H1 (cell line): ENCODE measurements around the gene RERE. TPM values are rescaled to one million over a fixed set of nuclear protein-coding genes. Genes with fewer than 3 reads are reported as not detected.

Experiments used
- CTCF ChIA-PET: fragments of 300-600 bp; sonication (Branson Sonifier 250); formaldehyde crosslinking; loops from one replicate; lab custom pipeline; 2021; ENCODE audit not compliant: partially characterized antibody; lab: Charles Lee
- POLR2A ChIA-PET: fragments of 300-600 bp; sonication (Branson Sonifier 250); formaldehyde crosslinking; loops from one replicate; lab custom pipeline; 2021; ENCODE audit warnings: inconsistent platforms; ENCODE audit not compliant: partially characterized antibody; lab: Charles Lee
- DNase-seq, 2 experiments: peaks; one replicate each; pipeline versions ENCODE4 v3.0.0 to v3.0.0-alpha.2; 2010 to 2022; ENCODE audit warnings: low spot score in 2 of 2, low read depth in 1 of 2, mixed read lengths in 1 of 2
- FAIRE-seq: peaks from 2 replicates; lab custom pipeline; 2011; peaks lifted over from hg19 to GRCh38; lab: Jason Lieb, UNC
- H2AFZ ChIP-seq: 2 replicates; pipeline ENCODE4 v1.8.1; 2012; ENCODE audit warnings: low read length, inconsistent platforms
- H2AK5ac ChIP-seq: 2 replicates; pipeline ENCODE4 v1.6.1; 2013; ENCODE audit warnings: low read depth, low read length
- H2BK120ac ChIP-seq: replicated peaks from 2 replicates; pipeline ENCODE3; 2013; ENCODE audit warnings: low read depth, low read length, inconsistent platforms
- H2BK12ac ChIP-seq: 2 replicates; pipeline ENCODE4 v1.6.1; 2013; ENCODE audit warnings: low read depth, low read length
- H2BK15ac ChIP-seq: 2 replicates; pipeline ENCODE4 v1.6.1; 2013; ENCODE audit warnings: low read length
- H2BK20ac ChIP-seq: 2 replicates; pipeline ENCODE4 v1.6.1; 2013; ENCODE audit warnings: low read length
- H2BK5ac ChIP-seq: 2 replicates; pipeline ENCODE4 v1.6.1; 2013; ENCODE audit warnings: low read depth, low read length
- H3K14ac ChIP-seq: 2 replicates; pipeline ENCODE4 v1.6.1; 2013; ENCODE audit warnings: inconsistent platforms; ENCODE audit not compliant: insufficient read length
- H3K18ac ChIP-seq: 2 replicates; pipeline ENCODE4 v1.6.1; 2013; ENCODE audit warnings: low read length; ENCODE audit errors: extremely low read depth
- H3K23ac ChIP-seq: 2 replicates; pipeline ENCODE4 v1.6.1; 2013; ENCODE audit warnings: inconsistent platforms; ENCODE audit not compliant: insufficient read length
- H3K23me2 ChIP-seq: 2 replicates; pipeline ENCODE4 v1.6.1; 2013; ENCODE audit warnings: low read depth, low read length
- H3K27ac ChIP-seq: 2 replicates; pipeline ENCODE4 v1.6.1; 2011; ENCODE audit warnings: low read depth, low read length, inconsistent platforms
- H3K27me3 ChIP-seq, 4 experiments: replicated peaks in 1 of 4; 1 replicate in 1 of 4; 2 replicates in 3 of 4; pipeline versions ENCODE4 v1.6.1 to v1.8.1; 2011 to 2013; ENCODE audit warnings: low read length in 3 of 4, mild to moderate bottlenecking in 3 of 4, inconsistent platforms in 2 of 4, mixed read lengths in 2 of 4, moderate library complexity in 1 of 4; ENCODE audit not compliant: control insufficient read depth in 3 of 4, insufficient read depth in 3 of 4; ENCODE audit errors: extremely low read depth in 1 of 4
- H3K36me3 ChIP-seq, 4 experiments: 2 replicates each; pipeline versions ENCODE4 v1.6.1 to v1.8.1; 2011 to 2013; ENCODE audit warnings: mild to moderate bottlenecking in 4 of 4, low read length in 3 of 4, moderate library complexity in 2 of 4, control low read depth in 1 of 4, inconsistent platforms in 1 of 4; ENCODE audit not compliant: insufficient read depth in 4 of 4, control insufficient read depth in 2 of 4
- H3K4ac ChIP-seq: replicated peaks from 2 replicates; pipeline ENCODE3; 2013; ENCODE audit warnings: low read length, low read depth, mixed read lengths, inconsistent platforms; ENCODE audit not compliant: insufficient read length
- H3K4me1 ChIP-seq, 4 experiments: replicated peaks in 1 of 4; 1 replicate in 1 of 4; 2 replicates in 3 of 4; pipeline versions ENCODE4 v1.6.1 to v1.8.1; 2011 to 2013; ENCODE audit warnings: low read length in 3 of 4, inconsistent platforms in 2 of 4, mixed read lengths in 1 of 4; ENCODE audit not compliant: insufficient read depth in 4 of 4, control insufficient read depth in 3 of 4
- H3K4me2 ChIP-seq, 2 experiments: 2 replicates each; pipeline versions ENCODE4 v1.6.1 to v1.8.1; 2011 to 2013; ENCODE audit warnings: low read depth in 2 of 2, low read length in 2 of 2, control low read depth in 1 of 2, inconsistent platforms in 1 of 2, mild to moderate bottlenecking in 1 of 2; ENCODE audit not compliant: insufficient read depth in 1 of 2
- H3K4me3 ChIP-seq, 4 experiments: fragments of 200-600, 300-600 bp in 1 of 4; sonication (generic), shearing (Covaris generic), sonication (Bioruptor Twin) in 1 of 4; 2 replicates each; pipeline versions ENCODE4 v1.5.1 to v1.8.1; 2011 to 2016; ENCODE audit warnings: low read length in 4 of 4, low read depth in 3 of 4, control low read depth in 2 of 4, inconsistent platforms in 2 of 4, mild to moderate bottlenecking in 2 of 4, mixed read lengths in 1 of 4, moderate library complexity in 1 of 4; ENCODE audit not compliant: insufficient read depth in 2 of 4; ENCODE audit errors: extremely low read depth in 1 of 4
- H3K56ac ChIP-seq: replicated peaks from 2 replicates; pipeline ENCODE3; 2013; ENCODE audit warnings: low read depth, mild to moderate bottlenecking, mixed read lengths, low read length, inconsistent platforms; ENCODE audit not compliant: insufficient read length
- H3K79me1 ChIP-seq: 2 replicates; pipeline ENCODE4 v1.6.1; 2013; ENCODE audit warnings: low read depth, low read length, control low read depth
- H3K79me2 ChIP-seq, 2 experiments: 2 replicates each; pipeline versions ENCODE4 v1.6.1 to v1.8.1; 2012 to 2013; ENCODE audit warnings: low read length in 2 of 2, mild to moderate bottlenecking in 2 of 2, inconsistent platforms in 1 of 2; ENCODE audit not compliant: insufficient read depth in 2 of 2, control insufficient read depth in 1 of 2
- H3K9ac ChIP-seq, 4 experiments: replicated peaks in 1 of 4; 1 replicate in 1 of 4; 2 replicates in 3 of 4; pipeline versions ENCODE4 v1.6.1 to v1.8.1; 2011 to 2013; ENCODE audit warnings: low read depth in 3 of 4, low read length in 3 of 4, control low read depth in 2 of 4, mild to moderate bottlenecking in 2 of 4, moderate library complexity in 2 of 4, inconsistent platforms in 1 of 4; ENCODE audit errors: extremely low read depth in 1 of 4
- H3K9me3 ChIP-seq, 2 experiments: 2 replicates each; pipeline versions ENCODE4 v1.6.1 to v1.8.1; 2012 to 2013; ENCODE audit warnings: mild to moderate bottlenecking in 2 of 2, moderate library complexity in 2 of 2, control low read depth in 1 of 2, inconsistent platforms in 1 of 2, low read depth in 1 of 2, low read length in 1 of 2, mixed read lengths in 1 of 2; ENCODE audit not compliant: insufficient read depth in 2 of 2
- H4K20me1 ChIP-seq, 2 experiments: replicated peaks in 1 of 2; 2 replicates each; pipeline versions ENCODE3 to v1.8.1; 2011 to 2013; ENCODE audit warnings: inconsistent platforms in 2 of 2, low read length in 2 of 2, mild to moderate bottlenecking in 1 of 2; ENCODE audit not compliant: insufficient read depth in 2 of 2, control insufficient read depth in 1 of 2
- H4K5ac ChIP-seq: 2 replicates; pipeline ENCODE4 v1.6.1; 2013; ENCODE audit warnings: low read length, low read depth, mixed read lengths, inconsistent platforms; ENCODE audit not compliant: insufficient read length
- H4K8ac ChIP-seq: 2 replicates; pipeline ENCODE4 v1.8.0; 2013; ENCODE audit warnings: mild to moderate bottlenecking, moderate library complexity, low read length, inconsistent platforms; ENCODE audit not compliant: insufficient read depth; ENCODE audit errors: extremely low read depth
- H4K91ac ChIP-seq: replicated peaks from 2 replicates; pipeline ENCODE3; 2013; ENCODE audit warnings: low read length, mixed read lengths, inconsistent platforms; ENCODE audit not compliant: insufficient read length
- CBX5 ChIP-seq: fragments of 300-800, 300-1000 bp; sonication (generic); IDR thresholded peaks from 2 replicates; pipeline ENCODE4 v1.7.1; 2016; ENCODE audit warnings: antibody characterized with exemption, low read length, low read depth
- CEBPB ChIP-seq: IDR thresholded peaks from 2 replicates; pipeline ENCODE4 v1.6.1; 2012; ENCODE audit warnings: low read depth, low read length
- E2F6 ChIP-seq: IDR thresholded peaks from 2 replicates; pipeline ENCODE4 v1.6.1; 2012; ENCODE audit warnings: inconsistent platforms
- GABPA ChIP-seq: IDR thresholded peaks from 2 replicates; pipeline ENCODE4 v1.6.1; 2011; ENCODE audit warnings: mild to moderate bottlenecking, low read length, moderate library complexity, borderline replicate concordance; ENCODE audit not compliant: insufficient read depth
- JUN ChIP-seq: IDR thresholded peaks from 2 replicates; pipeline ENCODE4 v1.6.1; 2011; ENCODE audit warnings: low read depth, mild to moderate bottlenecking, improper control_type of control experiment, low read length
- NANOG ChIP-seq: IDR thresholded peaks from 2 replicates; pipeline ENCODE4 v1.6.1; 2011; ENCODE audit warnings: low read length, low read depth, mild to moderate bottlenecking, inconsistent platforms; ENCODE audit not compliant: insufficient read depth, poor library complexity, severe bottlenecking
- POU5F1 ChIP-seq: IDR thresholded peaks from 2 replicates; pipeline ENCODE4 v1.6.1; 2011; ENCODE audit warnings: low read depth, mild to moderate bottlenecking, low read length, moderate library complexity
- RFX5 ChIP-seq: IDR thresholded peaks from 2 replicates; pipeline ENCODE4 v1.6.1; 2011; ENCODE audit warnings: low read depth, low read length, improper control_type of control experiment, borderline replicate concordance
- SIRT6 ChIP-seq: IDR thresholded peaks from one replicate; pipeline ENCODE4 v1.7.1; 2012; ENCODE audit warnings: low read length, inconsistent platforms
- TCF12 ChIP-seq: IDR thresholded peaks from 2 replicates; pipeline ENCODE4 v1.6.1; 2011; ENCODE audit warnings: low read depth, mild to moderate bottlenecking, low read length
- WGBS, 2 experiments: shearing (Covaris generic) in 1 of 2; methylation state at CpG; one replicate each; pipeline versions ENCODE4 v1.1.6 to v1.1.7; 2013 to 2015; ENCODE audit warnings: low lambda C conversion rate in 2 of 2, mixed read lengths in 2 of 2, inconsistent platforms in 1 of 2, low coverage in 1 of 2, missing lambda C conversion rate in 1 of 2; ENCODE audit not compliant: insufficient replicate concordance in 2 of 2, insufficient coverage in 1 of 2, insufficient read length in 1 of 2; ENCODE audit errors: extremely low coverage in 1 of 2, missing lambda C conversion rate in 1 of 2; 5-methylcytosine and 5-hydroxymethylcytosine counted together
- polyA plus RNA-seq, 7 experiments: library from polyadenylated mRNA; depleted of rRNA in 3 of 7; stranded (reverse) in 5 of 7; unstranded in 2 of 7; fragments of >200 nt in 5 of 7; fragments of 200-250 nt in 2 of 7; gene quantifications; 1 replicate in 5 of 7; 2 replicates in 1 of 7; 4 replicates in 1 of 7; pipeline versions ENCODE4 v1.2.1 to v1.2.3, GENCODE V29; 2011 to 2013; ENCODE audit warnings: missing spikeins in 2 of 7, mixed read lengths in 2 of 7
- total RNA-seq: library from RNA; stranded (reverse); fragmentation: NEBNext Ultra II Directional; extraction: Animal tissue kit (Norgen Biotek cat#: 25700); gene quantifications from 2 replicates; pipeline ENCODE4 v1.2.1, GENCODE V29; 2021

RERE gene
- total and polyA plus RNA-seq, 2 of the 8 experiments (the other 6 are each of a cell fraction or from before 2014, with no cell fraction given), result 15.3 to 142 TPM

- no peaks in the 10 kb centered on the region for H3K36me3 ChIP-seq
- DNase-seq, result peak in 1 of 2 experiments; percentile 85
- no peak within 1 kb of the TSS for H3K14ac ChIP-seq
- H4K20me1 ChIP-seq, result peaks cover 0 to 1% of the 10 kb centered on the region in 2 experiments
- peaks cover 0 to 25% (median 13%) of the 10 kb centered on the region in 4 experiments; a peak in 6 of 7 replicates for H3K27me3 ChIP-seq
- no peaks in the 10 kb centered on the region for H3K79me2 ChIP-seq
- no peak within 1 kb of the TSS for H4K5ac ChIP-seq
- no peak within 1 kb of the TSS for H3K56ac ChIP-seq
- peak within 1 kb of the TSS in 1 of 4 experiments; percentile 35; a peak in 2 of 7 replicates for H3K9ac ChIP-seq
- ChIA-PET CTCF (interaction anchor here (0.8 to 11.7 kb wide), 10 partner anchors 11 to 342 kb away, joined by 3 to 249 read pairs (median 8); no protein-coding TSS in a partner anchor), POLR2A (interaction anchor here (0.7 to 1.2 kb wide), 3 partner anchors 29 to 293 kb away, joined by 3 read pairs; no protein-coding TSS in a partner anchor)
- H3K9me3 ChIP-seq, result no peaks in the 10 kb centered on the region
- no peak within 1 kb of the TSS for H3K4ac ChIP-seq
- no peak for FAIRE-seq
- H3K23me2 ChIP-seq, result peaks cover 14% of the 10 kb centered on the region; the same call in 1 of the 2 replicates
- peak within 1 kb of the TSS; percentile 60; the same call in 1 of the 2 replicates for H3K18ac ChIP-seq
- H3K4me2 ChIP-seq, result peak within 1 kb of the TSS; percentile 75 to 89
- H2BK5ac ChIP-seq, result no peak within 1 kb of the TSS
- 0 out of 2 replicates have a peak within 1 kb of the TSS, but pooled peaks have one; percentile 31 for H2AK5ac ChIP-seq
- no peak within 1 kb of the TSS for H4K91ac ChIP-seq
- H4K8ac ChIP-seq, result peak within 1 kb of the TSS; percentile 54; the same call in 1 of the 2 replicates
- H3K23ac ChIP-seq, result no peak within 1 kb of the TSS
- no peak within 1 kb of the TSS for H3K27ac ChIP-seq
- no peak within 1 kb of the TSS for H2BK20ac ChIP-seq
- no peak within 1 kb of the TSS for H2BK120ac ChIP-seq
- H2BK15ac ChIP-seq, result peak within 1 kb of the TSS; percentile 75; the same call in 1 of the 2 replicates
- WGBS, 2 experiments, result 32% methylated on average over 35 of the region's 75 CpGs; no CpG with 5 or more reads in 1 of the 2 experiments
- no peaks in the 10 kb centered on the region for H3K79me1 ChIP-seq
- peak within 1 kb of the TSS; percentile 40 to 68 (median 44) for H3K4me3 ChIP-seq
- H2BK12ac ChIP-seq, result no peak within 1 kb of the TSS; the same call in 1 of the 2 replicates
- H2AFZ ChIP-seq, result peak within 1 kb of the TSS; percentile 55; the same call in 1 of the 2 replicates
- peaks cover 0 to 16% (median 10%) of the 10 kb centered on the region in 4 experiments; a peak in 6 of 7 replicates for H3K4me1 ChIP-seq
- TF ChIP-seq TCF12, result no peak
- no peak for TF ChIP-seq CBX5
- TF ChIP-seq CEBPB, result no peak
- no peak for TF ChIP-seq NANOG
- TF ChIP-seq RFX5, result no peak
- TF ChIP-seq SIRT6, result no peak
- no peak; the same call in 1 of the 2 replicates for TF ChIP-seq GABPA
- TF ChIP-seq E2F6, result peak; percentile 98
- TF ChIP-seq JUN, result no peak
- no peak for TF ChIP-seq POU5F1
These were observed 499.6 kb downstream of the RERE start, which contains the start of gene SLC45A1 for GRCh38 chr1:8317647-8318381. SLC45A1 (plus strand) TSS chr1:8318114; CDS start chr1:8324330, 6,216 bp downstream.
